ENCODE measurements around the gene PAX5. TPM values are rescaled to one million over a fixed set of nuclear protein-coding genes. Genes with fewer than 3 reads are reported as not detected.

PAX5 gene
- polyA plus RNA-seq, 1 of the 3 experiments (the other 2 are of a cell fraction), result 0.05 TPM

- H3F3A ChIP-seq (replicated peaks; ENCODE audit: insufficient read depth), result no peaks in the 10 kb centered on the region
- H3K27ac ChIP-seq (ENCODE audit: low read depth in 2 of 2, low read length in 1 of 2), result no peak overlapping the region
- no peaks in the 10 kb centered on the region for H4K20me1 ChIP-seq (ENCODE audit: insufficient read depth)
- ChIA-PET POLR2A (no interaction called here), CTCF (interaction anchor here (0.6 to 1.0 kb wide), 3 partner anchors 11 to 41 kb away, joined by 3 to 4 read pairs (median 3); no protein-coding TSS in a partner anchor)
- H2AFZ ChIP-seq (ENCODE audit: low read depth), result no peak overlapping the region
- peaks cover 16% of the 10 kb centered on the region; the same call in 1 of the 2 replicates for H3K27me3 ChIP-seq (ENCODE audit: insufficient read depth)
- no peaks in the 10 kb centered on the region for H3K79me2 ChIP-seq (ENCODE audit: insufficient read depth)
- no peak overlapping the region for H3K4me2 ChIP-seq
- H3K36me3 ChIP-seq (replicated peaks in 1 of 2; ENCODE audit: control insufficient read depth in 1 of 2, insufficient read depth in 2 of 2, low read length in 1 of 2), result no peaks in the 10 kb centered on the region
- H3K9me2 ChIP-seq, result no peaks in the 10 kb centered on the region
- DNase-seq, result no peak
- WGBS (ENCODE audit: low lambda C conversion rate), result 52% methylated on average over 3 of the region's 3 CpGs
- H3K4me1 ChIP-seq (ENCODE audit: control insufficient read depth in 1 of 2, insufficient read depth in 2 of 2, low read depth in 1 of 2, low read length in 1 of 2), result no peaks in the 10 kb centered on the region; a peak in 1 of 4 replicates
- 0 out of 2 replicates have a peak, but pooled peaks cover 4% of the 10 kb centered on the region for H3K9me3 ChIP-seq
- H3K9ac ChIP-seq, result no peak overlapping the region
- TF ChIP-seq JUND (IDR thresholded peaks at IDR 0.05), result no peak
- no peak for TF ChIP-seq ELF1 (IDR thresholded peaks at IDR 0.05)
- no peak for TF ChIP-seq EZH2phosphoT487 (IDR thresholded peaks at IDR 0.05; ENCODE audit: borderline replicate concordance, low read depth)
- no peak for TF ChIP-seq FOXM1 (IDR thresholded peaks at IDR 0.05; ENCODE audit: low read depth)
- TF ChIP-seq FOSL2 (IDR thresholded peaks at IDR 0.05; ENCODE audit: borderline replicate concordance, low read depth), result no peak
- TF ChIP-seq EP300 (IDR thresholded peaks at IDR 0.05; ENCODE audit: borderline replicate concordance in 1 of 2, low read depth in 1 of 2, low read length in 1 of 2), result no peak
- no peak for TF ChIP-seq MAX (IDR thresholded peaks at IDR 0.05; ENCODE audit: low read depth)
- no peak for TF ChIP-seq TAF1 (IDR thresholded peaks at IDR 0.05; ENCODE audit: borderline replicate concordance, low read depth, low read length)
- no peak for TF ChIP-seq PBX3 (IDR thresholded peaks at IDR 0.05)
- no peak overlapping the region for H3K4me3 ChIP-seq (ENCODE audit: low read depth in 2 of 2, low read length in 1 of 2)
Observed at GRCh38 chr9:36914212-36914577, 119.9 kb downstream of the PAX5 start.

- TF ChIP-seq ELF1 (IDR thresholded peaks at IDR 0.05), result no peak
- TF ChIP-seq SIN3A (IDR thresholded peaks at IDR 0.05; ENCODE audit: borderline replicate concordance, low read depth, low read length), result no peak
- TF ChIP-seq POLR2AphosphoS5 (IDR thresholded peaks at IDR 0.05; ENCODE audit: low read depth, low read length), result no peak
- peak; percentile 18; the same call in 1 of the 2 replicates for TF ChIP-seq CTCF (IDR thresholded peaks at IDR 0.05)
- no peak for TF ChIP-seq USF2 (IDR thresholded peaks at IDR 0.05; ENCODE audit: borderline replicate concordance, low read depth, low read length)
- ChIA-PET CTCF (interaction anchor here (0.6 to 1.0 kb wide), 4 partner anchors 9 to 40 kb away, joined by 3 to 4 read pairs (median 3); no protein-coding TSS in a partner anchor), POLR2A (no interaction called here)
- no peaks in the 10 kb centered on the region for H4K20me1 ChIP-seq (ENCODE audit: insufficient read depth)
- no peaks in the 10 kb centered on the region for H3K79me2 ChIP-seq (ENCODE audit: insufficient read depth)
- 0 out of 2 replicates have a peak, but pooled peaks cover 4% of the 10 kb centered on the region for H3K9me3 ChIP-seq
- no peak for DNase-seq
- H3K36me3 ChIP-seq (replicated peaks in 1 of 2; ENCODE audit: control insufficient read depth in 1 of 2, insufficient read depth in 2 of 2, low read length in 1 of 2), result no peaks in the 10 kb centered on the region
- H3K9ac ChIP-seq, result no peak overlapping the region
- no peak overlapping the region for H3K4me2 ChIP-seq
- H3K27ac ChIP-seq (ENCODE audit: low read depth in 2 of 2, low read length in 1 of 2), result no peak overlapping the region
- H3K27me3 ChIP-seq (ENCODE audit: insufficient read depth), result peaks cover 22% of the 10 kb centered on the region; the same call in 1 of the 2 replicates
- no peaks in the 10 kb centered on the region for H3F3A ChIP-seq (replicated peaks; ENCODE audit: insufficient read depth)
- H3K9me2 ChIP-seq, result no peaks in the 10 kb centered on the region
- H2AFZ ChIP-seq (ENCODE audit: low read depth), result no peak overlapping the region
- no peak overlapping the region for H3K4me3 ChIP-seq (ENCODE audit: low read depth in 2 of 2, low read length in 1 of 2)
- no peaks in the 10 kb centered on the region; a peak in 1 of 4 replicates for H3K4me1 ChIP-seq (ENCODE audit: control insufficient read depth in 1 of 2, insufficient read depth in 2 of 2, low read depth in 1 of 2, low read length in 1 of 2)
- 54% methylated on average over 8 of the region's 10 CpGs for WGBS (ENCODE audit: low lambda C conversion rate)
Observed at GRCh38 chr9:36913393-36914211, 120.5 kb downstream of the PAX5 start.
